GM19099 (cell line): Measurements from ENCODE around the gene WDR81.

Experiments
- POLR2A ChIP-seq: IDR thresholded peaks from 3 replicates; pipeline ENCODE4 v1.6.1; 2011; ENCODE audit warnings: low read depth; ENCODE audit not compliant: insufficient read length; ENCODE audit errors: extremely low read depth

Gene WDR81

GRCh38 chr17:1762233-1762900 is 37.9 kb downstream of the WDR81 start:
- no peak for TF ChIP-seq POLR2A

GRCh38 chr17:1762901-1763898 is 38.7 kb downstream of the WDR81 start:
- no peak for TF ChIP-seq POLR2A

GRCh38 chr17:1764284-1764683 is 39.8 kb downstream of the WDR81 start:
- TF ChIP-seq POLR2A, result no peak

GRCh38 chr17:1765576-1765975 is 41.1 kb downstream of the WDR81 start:
- TF ChIP-seq POLR2A, result no peak

GRCh38 chr17:1766382-1767135 is 42.1 kb downstream of the WDR81 start:
- TF ChIP-seq POLR2A, result no peak

- no peak for TF ChIP-seq POLR2A
These were observed 42.9 kb downstream of the WDR81 start for GRCh38 chr17:1767358-1767757.

- TF ChIP-seq POLR2A, result no peak
These were observed 45.4 kb downstream of the WDR81 start for GRCh38 chr17:1769822-1770477.

GRCh38 chr17:1773696-1774181 is 49.2 kb downstream of the WDR81 start:
- no peak for TF ChIP-seq POLR2A

- no peak for TF ChIP-seq POLR2A
These were observed 50.1 kb downstream of the WDR81 start for GRCh38 chr17:1774390-1775176.

- no peak for TF ChIP-seq POLR2A
These were observed 51.8 kb downstream of the WDR81 start for GRCh38 chr17:1776328-1776727.

GRCh38 chr17:1776857-1777256 is 52.4 kb downstream of the WDR81 start:
- TF ChIP-seq POLR2A, result no peak

GRCh38 chr17:1779571-1780131 is 55.1 kb downstream of the WDR81 start:
- TF ChIP-seq POLR2A, result no peak

- no peak for TF ChIP-seq POLR2A
These were observed 57.7 kb downstream of the WDR81 start for GRCh38 chr17:1782171-1782567.
